PFSK-1 (cell line): ENCODE results near the gene TMEM131.

ENCODE experiments used
- FOXP2 ChIP-seq: optimal IDR thresholded peaks from 2 replicates; pipeline ENCODE3; 2011; ENCODE audit warnings: borderline replicate concordance, control low read depth, inconsistent platforms; ENCODE audit not compliant: insufficient read depth; ENCODE audit errors: extremely low read length, extremely low read depth
- POLR2AphosphoS5 ChIP-seq: IDR thresholded peaks from 2 replicates; pipeline ENCODE4 v1.6.1; 2012; ENCODE audit warnings: low read depth, mild to moderate bottlenecking, control low read depth, low read length, moderate library complexity
- SIN3A ChIP-seq: IDR thresholded peaks from 2 replicates; pipeline ENCODE4 v1.6.1; 2012; ENCODE audit warnings: mild to moderate bottlenecking, low read length, moderate library complexity, borderline replicate concordance; ENCODE audit not compliant: insufficient read depth
- TAF1 ChIP-seq: IDR thresholded peaks from 2 replicates; pipeline ENCODE4 v1.6.1; 2012; ENCODE audit warnings: low read length, control low read depth, borderline replicate concordance; ENCODE audit not compliant: insufficient read depth
- TF ChIP-seq, protein P1 (sequence below), 2 experiments: IDR thresholded peaks; 2 replicates each; pipeline versions ENCODE4 v1.6.1 to v1.8.0; 2011 to 2012; ENCODE audit warnings: low read depth in 2 of 2, low read length in 2 of 2, control low read depth in 1 of 2, inconsistent platforms in 1 of 2, mild to moderate bottlenecking in 1 of 2, moderate library complexity in 1 of 2; ENCODE audit not compliant: insufficient read depth in 1 of 2

The TMEM131 gene

DNA sequence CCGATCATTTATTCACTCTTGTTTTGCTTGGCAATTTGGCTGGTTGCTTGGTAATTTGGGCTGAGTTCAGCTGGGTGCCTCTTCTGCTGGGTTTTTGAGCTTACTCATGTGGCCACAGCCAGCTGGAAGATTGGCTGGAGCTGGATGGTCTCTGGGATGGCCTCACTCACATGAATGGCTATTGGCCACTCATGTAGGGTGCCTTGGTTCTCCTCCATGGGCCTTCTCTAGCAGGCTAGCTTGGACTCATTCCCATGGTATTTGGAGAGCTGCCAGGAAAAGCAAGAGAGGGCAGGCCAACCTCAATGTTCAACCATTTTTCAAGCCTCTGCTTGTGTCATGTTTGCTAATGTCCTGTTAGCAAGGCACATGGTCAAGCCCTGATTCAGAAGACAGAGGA lies 265.5 kb downstream of the TMEM131 start:
- TF ChIP-seq, protein P1, sequence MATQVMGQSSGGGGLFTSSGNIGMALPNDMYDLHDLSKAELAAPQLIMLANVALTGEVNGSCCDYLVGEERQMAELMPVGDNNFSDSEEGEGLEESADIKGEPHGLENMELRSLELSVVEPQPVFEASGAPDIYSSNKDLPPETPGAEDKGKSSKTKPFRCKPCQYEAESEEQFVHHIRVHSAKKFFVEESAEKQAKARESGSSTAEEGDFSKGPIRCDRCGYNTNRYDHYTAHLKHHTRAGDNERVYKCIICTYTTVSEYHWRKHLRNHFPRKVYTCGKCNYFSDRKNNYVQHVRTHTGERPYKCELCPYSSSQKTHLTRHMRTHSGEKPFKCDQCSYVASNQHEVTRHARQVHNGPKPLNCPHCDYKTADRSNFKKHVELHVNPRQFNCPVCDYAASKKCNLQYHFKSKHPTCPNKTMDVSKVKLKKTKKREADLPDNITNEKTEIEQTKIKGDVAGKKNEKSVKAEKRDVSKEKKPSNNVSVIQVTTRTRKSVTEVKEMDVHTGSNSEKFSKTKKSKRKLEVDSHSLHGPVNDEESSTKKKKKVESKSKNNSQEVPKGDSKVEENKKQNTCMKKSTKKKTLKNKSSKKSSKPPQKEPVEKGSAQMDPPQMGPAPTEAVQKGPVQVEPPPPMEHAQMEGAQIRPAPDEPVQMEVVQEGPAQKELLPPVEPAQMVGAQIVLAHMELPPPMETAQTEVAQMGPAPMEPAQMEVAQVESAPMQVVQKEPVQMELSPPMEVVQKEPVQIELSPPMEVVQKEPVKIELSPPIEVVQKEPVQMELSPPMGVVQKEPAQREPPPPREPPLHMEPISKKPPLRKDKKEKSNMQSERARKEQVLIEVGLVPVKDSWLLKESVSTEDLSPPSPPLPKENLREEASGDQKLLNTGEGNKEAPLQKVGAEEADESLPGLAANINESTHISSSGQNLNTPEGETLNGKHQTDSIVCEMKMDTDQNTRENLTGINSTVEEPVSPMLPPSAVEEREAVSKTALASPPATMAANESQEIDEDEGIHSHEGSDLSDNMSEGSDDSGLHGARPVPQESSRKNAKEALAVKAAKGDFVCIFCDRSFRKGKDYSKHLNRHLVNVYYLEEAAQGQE (IDR thresholded peaks at IDR 0.05; ENCODE audit: insufficient read depth in 1 of 2, low read depth in 2 of 2, low read length in 2 of 2), result no peak
- TF ChIP-seq SIN3A (no peak), TAF1 (no peak), FOXP2 (no peak), POLR2AphosphoS5 (no peak)

DNA sequence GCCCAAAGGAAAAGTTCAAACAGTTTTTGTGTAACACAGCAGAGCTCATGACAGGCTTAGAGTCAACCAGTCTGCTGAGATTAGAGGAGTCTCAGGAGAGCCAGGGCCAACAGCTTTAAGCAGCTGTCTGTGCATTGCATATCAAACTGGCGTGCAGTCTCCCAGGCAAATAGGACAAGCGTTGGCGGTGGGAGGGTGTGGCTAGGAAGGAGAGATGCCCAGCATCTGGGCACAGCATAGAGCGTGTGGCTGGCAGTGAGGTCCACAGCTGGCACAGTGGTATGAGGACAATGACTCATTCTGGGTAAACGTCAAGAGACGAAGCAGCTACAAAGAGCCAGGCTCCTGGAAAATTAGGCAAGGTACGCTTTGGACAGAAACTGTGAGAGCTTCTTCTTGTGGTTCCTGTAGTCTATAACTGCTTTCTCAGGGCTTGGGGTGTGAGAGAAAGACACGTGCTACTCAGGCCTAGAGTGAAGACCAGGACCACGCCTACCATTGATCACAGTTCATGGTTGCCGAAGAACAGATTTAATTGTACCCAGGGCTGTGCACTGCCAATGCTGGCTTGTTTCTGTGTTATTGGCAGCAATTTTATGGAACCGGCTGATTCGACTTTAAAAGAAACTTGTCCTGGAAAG lies 267.5 kb downstream of the TMEM131 start:
- TF ChIP-seq, protein P1 (IDR thresholded peaks at IDR 0.05; ENCODE audit: insufficient read depth in 1 of 2, low read depth in 2 of 2, low read length in 2 of 2), result no peak
- no peak for TF ChIP-seq FOXP2
- TF ChIP-seq SIN3A, result no peak
- TF ChIP-seq POLR2AphosphoS5, result no peak
- no peak for TF ChIP-seq TAF1

DNA sequence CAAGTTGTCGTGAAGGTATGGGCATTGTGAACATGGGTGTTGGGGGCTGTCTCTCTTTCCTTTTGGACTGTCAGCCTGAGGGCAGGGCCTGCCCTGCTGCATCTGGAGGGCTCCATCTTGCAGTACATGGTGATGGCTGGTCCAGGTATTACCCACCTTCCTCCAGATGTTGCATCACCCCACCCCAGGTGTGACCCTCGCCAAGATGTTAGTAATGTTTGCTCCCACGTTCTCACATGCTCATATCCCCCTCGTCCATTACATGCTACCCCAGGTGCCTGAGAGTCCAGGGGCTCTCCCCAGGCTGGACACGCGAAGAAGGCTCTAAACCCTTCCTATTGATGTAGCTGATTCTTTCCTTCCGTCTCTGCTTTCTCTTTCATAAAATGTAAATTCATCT lies 268.5 kb downstream of the TMEM131 start:
- TF ChIP-seq, protein P1 (IDR thresholded peaks at IDR 0.05; ENCODE audit: insufficient read depth in 1 of 2, low read depth in 2 of 2, low read length in 2 of 2), result no peak
- TF ChIP-seq TAF1, result no peak
- no peak for TF ChIP-seq POLR2AphosphoS5
- no peak for TF ChIP-seq SIN3A
- TF ChIP-seq FOXP2, result no peak

DNA sequence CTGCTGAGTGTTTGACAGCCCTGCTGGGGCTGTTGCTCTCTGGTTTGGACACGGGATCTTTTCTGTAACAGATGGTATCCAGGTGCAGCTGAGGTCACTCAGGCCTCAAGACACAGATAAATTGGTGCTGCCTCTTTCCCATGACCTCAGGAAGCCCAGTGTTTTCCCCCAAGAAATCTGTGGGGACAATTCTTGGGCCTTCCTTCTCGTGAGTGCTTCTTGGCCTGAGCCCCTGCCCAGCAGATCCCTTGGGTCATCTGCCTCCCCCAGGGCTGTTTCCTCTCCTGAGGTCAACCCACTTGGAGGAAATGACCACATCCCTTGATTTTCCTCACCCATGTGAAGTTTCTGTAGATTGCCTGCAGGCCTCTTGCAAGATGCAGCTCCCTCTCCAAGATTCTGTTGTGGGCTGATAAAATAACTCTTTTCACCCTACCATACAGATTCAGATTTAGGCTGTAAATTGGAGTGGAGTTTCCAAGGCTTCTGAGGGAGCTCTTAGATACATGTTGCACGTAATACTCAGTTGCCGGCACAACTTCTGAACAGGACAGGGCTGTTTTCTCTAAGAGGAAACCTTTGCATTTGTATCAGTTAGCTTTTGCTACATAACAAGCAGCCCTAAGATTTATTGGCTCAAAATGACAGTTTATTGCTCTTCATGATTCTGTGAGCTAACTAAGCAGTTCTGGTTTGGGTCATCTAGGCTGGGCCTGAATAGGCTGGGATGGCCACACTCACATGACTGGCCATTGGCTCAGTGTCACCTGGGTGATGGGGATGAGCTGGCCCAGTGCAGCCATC lies 269.3 kb downstream of the TMEM131 start:
- TF ChIP-seq POLR2AphosphoS5 (no peak), TAF1 (no peak), FOXP2 (no peak), SIN3A (no peak)
- TF ChIP-seq, protein P1 (IDR thresholded peaks at IDR 0.05; ENCODE audit: insufficient read depth in 1 of 2, low read depth in 2 of 2, low read length in 2 of 2), result no peak
